Measurements from ENCODE around the gene EML4.

Gene EML4

GRCh38 chr2:42229949-42230348 lies 60.8 kb downstream of the EML4 start:
- no peak for DNase-seq

- no peak for DNase-seq
These were observed 61.7 kb downstream of the EML4 start for GRCh38 chr2:42230891-42231290.

GRCh38 chr2:42232024-42232423 lies 62.9 kb downstream of the EML4 start:
- DNase-seq: no peak

- no peak for DNase-seq
These were observed 64.9 kb downstream of the EML4 start for GRCh38 chr2:42233976-42234441.

- no peak for DNase-seq
These were observed 67.8 kb downstream of the EML4 start for GRCh38 chr2:42236911-42237310.

- no peak for DNase-seq
These were observed 69.6 kb downstream of the EML4 start for GRCh38 chr2:42238644-42239288.

GRCh38 chr2:42239289-42239661 lies 70.1 kb downstream of the EML4 start:
- DNase-seq: no peak

GRCh38 chr2:42239811-42240210 lies 70.7 kb downstream of the EML4 start:
- no peak for DNase-seq

GRCh38 chr2:42241517-42241916 lies 72.4 kb downstream of the EML4 start:
- no peak for DNase-seq

- DNase-seq: no peak
These were observed 74.1 kb downstream of the EML4 start for GRCh38 chr2:42243297-42243696.

GRCh38 chr2:42244520-42244919 lies 75.4 kb downstream of the EML4 start:
- DNase-seq: no peak

GRCh38 chr2:42245396-42245795 lies 76.2 kb downstream of the EML4 start:
- DNase-seq: no peak

- no peak for DNase-seq
These were observed 77.4 kb downstream of the EML4 start for GRCh38 chr2:42246562-42246961.

GRCh38 chr2:42248846-42249245 lies 79.7 kb downstream of the EML4 start:
- no peak for DNase-seq

GRCh38 chr2:42249284-42249683 lies 80.1 kb downstream of the EML4 start:
- DNase-seq: no peak

- no peak for DNase-seq
These were observed 80.7 kb downstream of the EML4 start for GRCh38 chr2:42249887-42250286.

GRCh38 chr2:42250925-42251324 lies 81.8 kb downstream of the EML4 start:
- DNase-seq: no peak

- DNase-seq: no peak
These were observed 83.3 kb downstream of the EML4 start for GRCh38 chr2:42252464-42252863.

- no peak for DNase-seq
These were observed 85.2 kb downstream of the EML4 start for GRCh38 chr2:42254186-42254895.

GRCh38 chr2:42256505-42256904 lies 87.4 kb downstream of the EML4 start:
- DNase-seq: no peak

GRCh38 chr2:42261518-42262195 lies 92.5 kb downstream of the EML4 start:
- DNase-seq: no peak

- DNase-seq: no peak
These were observed 97.1 kb downstream of the EML4 start for GRCh38 chr2:42266236-42266635.

GRCh38 chr2:42267530-42267929 lies 98.4 kb downstream of the EML4 start:
- no peak for DNase-seq

GRCh38 chr2:42268528-42269151 lies 99.5 kb downstream of the EML4 start:
- DNase-seq: no peak

Measured in cerebellar nuclear complex (tissue), 1 donor.